Smooth muscle cell of the pulmonary artery (primary cell): ENCODE data around the gene AADACL4. TPM values are rescaled to one million over a fixed set of nuclear protein-coding genes. Genes with fewer than 3 reads are reported as not detected.

Experiments
- total RNA-seq: library from RNA; depleted of rRNA; stranded (reverse); fragments of >200 nt; gene quantifications from 2 replicates; pipeline ENCODE4 v1.2.3, GENCODE V29; 2014

AADACL4 gene
- not detected in 2 replicates for total RNA-seq

DNA sequence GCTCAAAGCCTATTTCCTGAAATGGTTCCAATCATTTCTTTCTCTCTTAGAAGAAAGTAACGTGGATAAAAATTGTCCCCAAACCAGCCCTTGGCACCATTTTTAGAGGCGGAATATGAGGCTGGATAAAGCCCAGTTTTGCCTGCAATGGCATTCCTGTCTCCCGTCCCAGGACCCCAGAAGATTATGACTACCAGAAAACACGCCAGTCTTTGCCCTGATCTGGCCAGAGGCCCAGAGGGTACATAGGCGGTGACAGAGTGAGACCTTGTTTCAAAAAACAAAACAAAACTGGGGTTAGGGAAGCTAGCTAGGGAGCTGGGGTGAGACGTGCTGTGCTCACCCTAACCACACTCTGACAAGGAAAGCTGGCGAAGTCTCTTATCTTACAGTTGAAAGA is at the start of gene AADACL4:
Gene AADACL4 (plus strand): TSS at position 301 of the 400 bp plus-strand sequence. CDS start 462 bp downstream, outside the sequence.

GRCh38 chr1:12617901-12618660 is 25.8 kb upstream of the AADACL4 start, which contains the start of gene DHRS3:
Gene DHRS3, minus strand, starts transcription at chr1:12618210. Its CDS starts 862 bp downstream, at chr1:12617348.

DNA sequence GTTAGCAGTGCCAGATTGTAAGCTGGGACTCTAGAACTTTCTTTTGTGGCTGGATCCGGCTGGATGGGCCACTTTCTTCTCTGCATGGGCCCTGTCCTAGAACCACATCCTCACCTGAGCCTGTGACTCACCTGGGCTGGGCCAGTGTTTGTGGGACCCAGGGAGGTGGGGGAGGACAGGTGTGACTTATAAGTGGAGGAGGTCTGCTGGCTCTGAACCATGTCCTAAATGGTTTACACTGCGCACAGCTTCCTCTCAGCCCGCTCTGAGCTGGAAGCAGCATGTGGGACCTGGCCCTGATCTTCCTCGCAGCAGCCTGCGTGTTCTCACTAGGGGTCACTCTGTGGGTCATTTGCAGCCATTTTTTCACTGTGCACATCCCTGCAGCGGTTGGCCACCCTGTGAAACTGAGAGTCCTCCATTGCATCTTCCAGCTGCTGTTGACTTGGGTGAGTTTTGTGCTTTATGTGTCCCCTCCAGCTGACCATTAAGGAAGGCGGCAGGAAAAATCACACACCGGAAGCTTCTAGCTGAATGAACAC is 72.1 kb downstream of the AADACL4 start, which contains the start of gene AADACL3:
Gene AADACL3 (plus strand): TSS at position 215 of the 542 bp plus-strand sequence. CDS start 67 bp downstream, at position 282.

Other genes with a start within 250 kb of the AADACL4 start
- 9.6 and 35.3 TPM in 2 replicates for gene DHRS3, start 25.9 kb upstream of the AADACL4 start, total RNA-seq
- not detected in 2 replicates for gene AADACL3, start 72.0 kb downstream of the AADACL4 start, total RNA-seq
- not detected in 2 replicates for gene CFAP107, start 102.1 kb downstream of the AADACL4 start, total RNA-seq
- not detected in 2 replicates for gene PRAMEF12, start 129.7 kb downstream of the AADACL4 start, total RNA-seq
- gene PRAMEF1, start 147.3 kb downstream of the AADACL4 start, total RNA-seq = not detected in 2 replicates
- not detected in 2 replicates for gene PRAMEF11, start 187.3 kb downstream of the AADACL4 start, total RNA-seq
- gene HNRNPCL1, start 204.6 kb downstream of the AADACL4 start, total RNA-seq = not detected in 2 replicates
- gene PRAMEF2, start 213.0 kb downstream of the AADACL4 start, total RNA-seq = not detected in 2 replicates
- gene PRAMEF4, start 242.1 kb downstream of the AADACL4 start, total RNA-seq = not detected in 2 replicates